Measurements from ENCODE around the gene DNAJB8.

Gene DNAJB8

GRCh38 chr3:128452678-128453275, 13.9 kb downstream of the DNAJB8 start:
- Histone ChIP-seq H3K4me1 (ENCODE audit: control insufficient read depth, insufficient read depth, low read length) (no peaks in the 10 kb centered on the region), H3K4me3 (ENCODE audit: low read depth, low read length) (no peak overlapping the region), H3K27ac (ENCODE audit: low read depth, low read length) (no peak overlapping the region), H3K36me3 (ENCODE audit: control insufficient read depth, insufficient read depth, low read length) (no peaks in the 10 kb centered on the region), H3K27me3 (ENCODE audit: control insufficient read depth, insufficient read depth, low read length) (peaks cover 67% of the 10 kb centered on the region), H3K9me3 (ENCODE audit: control insufficient read depth, insufficient read depth, low read depth, low read length) (no peaks in the 10 kb centered on the region), H3K9ac (ENCODE audit: low read length) (no peak overlapping the region)

GRCh38 chr3:128452120-128452519, 14.6 kb downstream of the DNAJB8 start:
- Histone ChIP-seq H3K4me3 (ENCODE audit: low read depth, low read length) (no peak overlapping the region), H3K27me3 (ENCODE audit: control insufficient read depth, insufficient read depth, low read length) (peaks cover 69% of the 10 kb centered on the region), H3K36me3 (ENCODE audit: control insufficient read depth, insufficient read depth, low read length) (no peaks in the 10 kb centered on the region)

GRCh38 chr3:128449111-128449638, 17.5 kb downstream of the DNAJB8 start:
- Histone ChIP-seq H3K27ac (ENCODE audit: low read depth, low read length) (no peak overlapping the region), H3K36me3 (ENCODE audit: control insufficient read depth, insufficient read depth, low read length) (no peaks in the 10 kb centered on the region), H3K9me3 (ENCODE audit: control insufficient read depth, insufficient read depth, low read depth, low read length) (no peaks in the 10 kb centered on the region; the same call in 1 of the 2 replicates), H3K9ac (ENCODE audit: low read length) (no peak overlapping the region), H3K27me3 (ENCODE audit: control insufficient read depth, insufficient read depth, low read length) (peaks cover 57% of the 10 kb centered on the region), H3K4me1 (ENCODE audit: control insufficient read depth, insufficient read depth, low read length) (no peaks in the 10 kb centered on the region), H3K4me3 (ENCODE audit: low read depth, low read length) (no peak overlapping the region)

More at GRCh38 chr3:128452120-128452519, 14.6 kb downstream of the DNAJB8 start:
- H3K4me1 ChIP-seq (ENCODE audit: control insufficient read depth, insufficient read depth, low read length): no peaks in the 10 kb centered on the region
- H3K27ac ChIP-seq (ENCODE audit: low read depth, low read length): no peak overlapping the region
- no peak overlapping the region for H3K9ac ChIP-seq (ENCODE audit: low read length)
- H3K9me3 ChIP-seq (ENCODE audit: control insufficient read depth, insufficient read depth, low read depth, low read length): no peaks in the 10 kb centered on the region

DNA sequence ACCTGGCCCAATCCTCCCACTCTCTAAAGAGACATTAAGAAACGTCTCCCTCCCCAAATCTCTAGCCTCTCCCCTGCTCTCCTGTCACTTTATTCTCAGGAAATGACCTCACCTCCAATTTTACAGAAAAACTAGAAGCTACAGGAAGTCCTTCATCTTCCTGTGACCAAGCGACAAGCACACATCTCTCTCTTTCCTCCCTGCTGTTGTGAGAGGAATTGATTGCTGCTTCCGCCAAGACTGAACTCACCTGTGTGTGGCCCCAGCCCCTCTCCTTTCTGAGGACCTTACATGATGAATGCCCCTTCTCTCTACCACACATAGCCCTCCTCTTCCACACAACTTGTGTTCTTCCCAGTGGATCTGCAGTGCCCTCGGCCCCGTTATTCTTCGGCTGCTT, 18.2 kb downstream of the DNAJB8 start:
- H3K9ac ChIP-seq (ENCODE audit: low read length): no peak overlapping the region
- H3K4me1 ChIP-seq (ENCODE audit: control insufficient read depth, insufficient read depth, low read length): no peaks in the 10 kb centered on the region
- H3K27me3 ChIP-seq (ENCODE audit: control insufficient read depth, insufficient read depth, low read length): peaks cover 63% of the 10 kb centered on the region
- no peaks in the 10 kb centered on the region; the same call in 1 of the 2 replicates for H3K9me3 ChIP-seq (ENCODE audit: control insufficient read depth, insufficient read depth, low read depth, low read length)
- no peak overlapping the region for H3K4me3 ChIP-seq (ENCODE audit: low read depth, low read length)
- no peaks in the 10 kb centered on the region for H3K36me3 ChIP-seq (ENCODE audit: control insufficient read depth, insufficient read depth, low read length)
- H3K27ac ChIP-seq (ENCODE audit: low read depth, low read length): no peak overlapping the region

- H3K36me3 ChIP-seq (ENCODE audit: control insufficient read depth, insufficient read depth, low read length): no peaks in the 10 kb centered on the region
Observed at GRCh38 chr3:128447561-128448013, 19.1 kb downstream of the DNAJB8 start.

DNA sequence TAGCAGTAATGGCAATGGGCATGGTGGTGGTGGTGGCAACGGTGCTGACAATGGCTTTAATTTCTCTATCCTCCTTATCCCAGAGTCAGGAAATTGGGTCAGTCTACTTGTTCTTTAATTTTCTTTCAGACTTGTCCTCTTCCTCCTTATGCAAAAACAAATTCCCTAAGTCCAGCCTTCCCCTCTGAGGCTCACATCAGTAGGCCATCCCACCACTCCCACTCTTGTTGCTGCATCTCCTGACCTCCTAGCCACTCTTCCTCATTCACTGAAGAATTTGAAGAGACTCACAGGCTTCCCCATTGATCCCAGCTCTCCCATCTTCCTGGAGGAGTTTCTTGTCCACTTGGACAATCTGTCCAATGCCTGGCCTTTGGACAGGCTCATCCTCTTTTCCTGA, 19.9 kb downstream of the DNAJB8 start:
- Histone ChIP-seq H3K27me3 (ENCODE audit: control insufficient read depth, insufficient read depth, low read length) (peaks cover 62% of the 10 kb centered on the region), H3K9ac (ENCODE audit: low read length) (no peak overlapping the region), H3K9me3 (ENCODE audit: control insufficient read depth, insufficient read depth, low read depth, low read length) (no peaks in the 10 kb centered on the region; the same call in 1 of the 2 replicates), H3K27ac (ENCODE audit: low read depth, low read length) (no peak overlapping the region), H3K4me1 (ENCODE audit: control insufficient read depth, insufficient read depth, low read length) (no peaks in the 10 kb centered on the region), H3K4me3 (ENCODE audit: low read depth, low read length) (no peak overlapping the region), H3K36me3 (ENCODE audit: control insufficient read depth, insufficient read depth, low read length) (no peaks in the 10 kb centered on the region)

More at GRCh38 chr3:128447561-128448013, 19.1 kb downstream of the DNAJB8 start:
- H3K4me3 ChIP-seq (ENCODE audit: low read depth, low read length): no peak overlapping the region
- H3K27me3 ChIP-seq (ENCODE audit: control insufficient read depth, insufficient read depth, low read length): peaks cover 66% of the 10 kb centered on the region
- H3K9me3 ChIP-seq (ENCODE audit: control insufficient read depth, insufficient read depth, low read depth, low read length): no peaks in the 10 kb centered on the region; the same call in 1 of the 2 replicates
- H3K4me1 ChIP-seq (ENCODE audit: control insufficient read depth, insufficient read depth, low read length): no peaks in the 10 kb centered on the region
- no peak overlapping the region for H3K9ac ChIP-seq (ENCODE audit: low read length)
- no peak overlapping the region for H3K27ac ChIP-seq (ENCODE audit: low read depth, low read length)

DNA sequence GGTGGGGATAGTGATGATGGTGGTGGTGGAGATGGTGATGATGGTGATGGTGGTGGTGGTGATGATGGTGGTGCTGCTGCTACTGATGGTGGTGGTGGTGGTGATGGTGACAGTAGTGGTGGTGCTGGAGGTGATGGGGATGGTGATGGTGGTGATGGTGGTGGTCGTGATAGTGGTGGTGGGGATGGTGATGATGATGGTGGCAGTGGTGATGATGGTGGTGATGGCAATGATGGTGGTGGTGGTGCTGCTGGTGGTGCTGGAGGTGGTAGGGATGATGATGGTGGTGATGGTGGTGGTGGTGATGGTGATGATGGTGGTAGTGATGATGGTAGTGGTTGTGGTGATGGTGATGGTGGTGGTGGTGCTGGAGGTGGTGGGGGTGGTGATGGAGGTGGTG, 21.3 kb downstream of the DNAJB8 start:
- Histone ChIP-seq H3K4me1 (ENCODE audit: control insufficient read depth, insufficient read depth, low read length) (no peaks in the 10 kb centered on the region), H3K4me3 (ENCODE audit: low read depth, low read length) (no peak overlapping the region), H3K27me3 (ENCODE audit: control insufficient read depth, insufficient read depth, low read length) (peaks cover 62% of the 10 kb centered on the region; the same call in 1 of the 2 replicates), H3K36me3 (ENCODE audit: control insufficient read depth, insufficient read depth, low read length) (no peaks in the 10 kb centered on the region), H3K9ac (ENCODE audit: low read length) (no peak overlapping the region), H3K27ac (ENCODE audit: low read depth, low read length) (no peak overlapping the region), H3K9me3 (ENCODE audit: control insufficient read depth, insufficient read depth, low read depth, low read length) (no peaks in the 10 kb centered on the region; the same call in 1 of the 2 replicates)

GRCh38 chr3:128443771-128444170, 22.9 kb downstream of the DNAJB8 start:
- peaks cover 63% of the 10 kb centered on the region; the same call in 1 of the 2 replicates for H3K27me3 ChIP-seq (ENCODE audit: control insufficient read depth, insufficient read depth, low read length)
- peaks cover 4% of the 10 kb centered on the region; the same call in 1 of the 2 replicates for H3K4me1 ChIP-seq (ENCODE audit: control insufficient read depth, insufficient read depth, low read length)
- H3K9ac ChIP-seq (ENCODE audit: low read length): no peak overlapping the region
- no peaks in the 10 kb centered on the region for H3K36me3 ChIP-seq (ENCODE audit: control insufficient read depth, insufficient read depth, low read length)
- H3K9me3 ChIP-seq (ENCODE audit: control insufficient read depth, insufficient read depth, low read depth, low read length): no peaks in the 10 kb centered on the region; the same call in 1 of the 2 replicates
- no peak overlapping the region for H3K4me3 ChIP-seq (ENCODE audit: low read depth, low read length)
- no peak overlapping the region for H3K27ac ChIP-seq (ENCODE audit: low read depth, low read length)

- Histone ChIP-seq H3K9ac (ENCODE audit: low read length) (no peak overlapping the region), H3K27me3 (ENCODE audit: control insufficient read depth, insufficient read depth, low read length) (peaks cover 64% of the 10 kb centered on the region; the same call in 1 of the 2 replicates), H3K9me3 (ENCODE audit: control insufficient read depth, insufficient read depth, low read depth, low read length) (no peaks in the 10 kb centered on the region; the same call in 1 of the 2 replicates), H3K4me3 (ENCODE audit: low read depth, low read length) (no peak overlapping the region), H3K27ac (ENCODE audit: low read depth, low read length) (no peak overlapping the region), H3K36me3 (ENCODE audit: control insufficient read depth, insufficient read depth, low read length) (no peaks in the 10 kb centered on the region), H3K4me1 (ENCODE audit: control insufficient read depth, insufficient read depth, low read length) (peaks cover 4% of the 10 kb centered on the region; the same call in 1 of the 2 replicates)
Observed at GRCh38 chr3:128442949-128443348, 23.7 kb downstream of the DNAJB8 start.

- Histone ChIP-seq H3K27ac (ENCODE audit: low read depth, low read length) (no peak overlapping the region), H3K4me3 (ENCODE audit: low read depth, low read length) (no peak overlapping the region), H3K9ac (ENCODE audit: low read length) (no peak overlapping the region), H3K9me3 (ENCODE audit: control insufficient read depth, insufficient read depth, low read depth, low read length) (no peaks in the 10 kb centered on the region; the same call in 1 of the 2 replicates), H3K27me3 (ENCODE audit: control insufficient read depth, insufficient read depth, low read length) (peaks cover 55% of the 10 kb centered on the region; the same call in 1 of the 2 replicates), H3K4me1 (ENCODE audit: control insufficient read depth, insufficient read depth, low read length) (peaks cover 4% of the 10 kb centered on the region; the same call in 1 of the 2 replicates), H3K36me3 (ENCODE audit: control insufficient read depth, insufficient read depth, low read length) (no peaks in the 10 kb centered on the region)
Observed at GRCh38 chr3:128442070-128442469, 24.6 kb downstream of the DNAJB8 start.

DNA sequence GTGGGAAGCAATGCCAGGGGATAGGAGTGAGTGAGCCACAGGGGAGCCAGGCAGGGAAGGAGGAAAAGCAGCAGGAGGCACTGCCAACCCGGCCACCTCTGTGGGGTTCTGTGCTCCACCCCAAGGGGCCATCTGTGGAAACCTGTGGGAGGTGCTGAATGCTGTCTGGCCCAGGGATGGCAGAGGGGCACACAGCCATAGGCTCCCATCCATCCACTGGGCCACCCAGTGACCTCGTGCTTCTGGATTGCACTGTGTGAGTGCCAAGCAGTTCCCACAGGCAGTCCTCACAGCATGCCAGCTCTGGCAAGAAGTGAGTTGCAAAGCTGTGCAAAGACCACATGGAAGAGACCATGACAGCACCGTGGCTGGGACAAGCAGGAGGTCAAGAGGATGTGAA, 27.5 kb downstream of the DNAJB8 start:
- no peak overlapping the region for H3K9ac ChIP-seq (ENCODE audit: low read length)
- H3K9me3 ChIP-seq (ENCODE audit: control insufficient read depth, insufficient read depth, low read depth, low read length): no peaks in the 10 kb centered on the region
- no peaks in the 10 kb centered on the region for H3K36me3 ChIP-seq (ENCODE audit: control insufficient read depth, insufficient read depth, low read length)
- peaks cover 59% of the 10 kb centered on the region for H3K27me3 ChIP-seq (ENCODE audit: control insufficient read depth, insufficient read depth, low read length)
- H3K4me3 ChIP-seq (ENCODE audit: low read depth, low read length): no peak overlapping the region
- H3K27ac ChIP-seq (ENCODE audit: low read depth, low read length): no peak overlapping the region
- peaks cover 20% of the 10 kb centered on the region for H3K4me1 ChIP-seq (ENCODE audit: control insufficient read depth, insufficient read depth, low read length)
